Suprapubic skin (tissue), 4 donors: ENCODE results near the gene GTF3C5. TPM values are rescaled to one million over a fixed set of nuclear protein-coding genes. Genes with fewer than 3 reads are reported as not detected.

Experiments used
- DNase-seq, 2 donors: peaks; one replicate each; pipeline ENCODE4 v3.0.0-alpha.2; 2019; ENCODE audit warnings: low spot score in 2 of 2
- H3K27ac ChIP-seq: fragments of 200-600 bp; sonication (generic); one replicate; pipeline ENCODE4 v1.5.1; 2019
- H3K27me3 ChIP-seq: fragments of 200-600 bp; sonication (generic); one replicate; pipeline ENCODE4 v1.5.1; 2019
- H3K36me3 ChIP-seq: fragments of 200-600 bp; sonication (generic); one replicate; pipeline ENCODE4 v1.5.1; 2019
- H3K4me1 ChIP-seq: fragments of 200-600 bp; sonication (generic); one replicate; pipeline ENCODE4 v1.5.1; 2019
- H3K4me3 ChIP-seq: fragments of 200-600 bp; sonication (generic); one replicate; pipeline ENCODE4 v1.5.1; 2019; ENCODE audit warnings: mild to moderate bottlenecking
- H3K9me3 ChIP-seq: fragments of 200-600 bp; sonication (generic); one replicate; pipeline ENCODE4 v1.5.1; 2019
- EP300 ChIP-seq: sonication (generic); formaldehyde crosslinking; IDR thresholded peaks from one replicate; pipeline ENCODE4 v1.6.1; 2017; ENCODE audit warnings: antibody characterized with exemption
- POLR2A ChIP-seq, 2 donors: fragments of 450-650 bp; IDR thresholded peaks; one replicate each; pipeline ENCODE4 v1.6.1; 2017; ENCODE audit warnings: antibody characterized with exemption in 2 of 2, mild to moderate bottlenecking in 2 of 2, moderate library complexity in 2 of 2
- POLR2AphosphoS5 ChIP-seq, 3 donors: sonication (generic); formaldehyde crosslinking; IDR thresholded peaks; one replicate each; pipeline ENCODE4 v1.6.1; 2017; ENCODE audit warnings: antibody characterized with exemption in 3 of 3
- WGBS: methylation state at CpG from one replicate; pipeline ENCODE4 v1.1.5; 2018; 5-methylcytosine and 5-hydroxymethylcytosine counted together
- total RNA-seq, 4 donors: library from RNA; depleted of rRNA; stranded (reverse); fragments of >200 nt; gene quantifications; one replicate each; pipeline ENCODE4 v1.1.0, GENCODE V29; 2016
- TF ChIP-seq, protein P1 (sequence below), 2 donors: fragments of 200-600 bp in 1 of 2; fragments of 450-650 bp in 1 of 2; sonication (generic) in 1 of 2; IDR thresholded peaks; one replicate each; pipeline ENCODE4 v1.5.1; 2016 to 2019; ENCODE audit warnings: antibody characterized with exemption in 2 of 2, mild to moderate bottlenecking in 1 of 2, moderate library complexity in 1 of 2

GTF3C5 gene
- total RNA-seq, 4 donors from 2014 or later: 55.8 to 103 (median 63.1) TPM

DNA sequence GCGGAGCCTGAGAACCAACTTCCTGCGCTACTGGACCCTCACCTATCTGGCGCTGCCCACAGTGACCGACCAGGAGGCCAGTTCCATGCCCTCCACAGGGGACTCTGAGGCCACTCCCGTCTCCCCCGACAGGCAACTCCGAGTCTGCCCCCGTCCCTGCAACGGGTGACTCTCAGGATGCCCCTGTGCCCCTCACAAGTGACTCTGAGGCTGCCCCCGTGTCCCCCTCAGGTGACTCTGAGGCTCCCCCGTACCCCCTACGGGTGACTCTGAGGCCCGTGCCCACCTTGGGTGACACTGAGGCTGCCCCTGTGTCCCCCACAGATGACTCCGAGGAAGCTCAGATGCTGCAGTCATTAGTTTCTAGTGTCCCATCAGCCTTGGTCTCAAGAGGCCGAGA is 56.1 kb downstream of the GTF3C5 start:
- H3K36me3 ChIP-seq: no peaks in the 10 kb centered on the region

DNA sequence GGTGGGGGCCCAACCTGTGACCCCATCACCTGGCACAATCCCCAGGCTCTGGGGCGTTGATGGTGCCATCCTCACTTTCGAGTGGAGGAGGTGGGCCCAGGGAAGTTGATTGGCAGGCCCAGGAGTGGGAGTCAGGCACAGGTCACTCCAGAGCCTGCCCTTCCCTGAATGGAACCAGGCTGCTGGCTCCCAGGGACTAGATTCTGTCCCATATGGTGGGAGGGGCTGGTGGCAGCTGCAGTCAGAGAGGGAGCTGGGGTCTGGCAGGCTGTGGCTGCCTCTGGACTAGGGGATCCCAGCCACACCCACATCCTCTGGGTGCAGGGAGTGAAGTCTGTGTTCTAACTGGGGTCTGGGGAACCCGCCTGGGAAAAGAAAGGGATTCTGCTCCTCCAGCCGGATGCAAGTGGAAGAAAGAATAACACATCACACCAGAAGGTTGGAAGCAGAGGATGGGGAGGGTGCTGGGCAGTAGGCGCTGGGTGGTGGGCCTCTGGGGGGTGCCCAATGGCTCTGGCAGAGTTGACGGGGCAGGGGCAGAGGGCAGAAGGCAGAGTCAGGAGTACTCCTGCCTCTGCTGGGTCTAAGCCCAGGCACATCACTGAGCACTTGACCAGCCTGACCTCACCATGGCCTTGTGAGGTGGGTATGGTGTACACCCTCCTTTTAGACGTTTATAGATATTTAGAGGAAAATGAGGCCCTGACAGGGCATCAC is 56.8 kb downstream of the GTF3C5 start:
- Histone ChIP-seq H3K27me3 (no peaks in the 10 kb centered on the region), H3K27ac (no peak overlapping the region), H3K4me1 (no peaks in the 10 kb centered on the region), H3K4me3 (no peak overlapping the region), H3K36me3 (no peaks in the 10 kb centered on the region), H3K9me3 (no peaks in the 10 kb centered on the region)
- peak in 1 of 2 donors; percentile 37 for DNase-seq
- 79% methylated on average over 5 of the region's 7 CpGs for WGBS
- TF ChIP-seq EP300 (no peak), POLR2A (IDR thresholded peaks at IDR 0.05) (no peak), POLR2AphosphoS5 (IDR thresholded peaks at IDR 0.05) (no peak)

More for the DNA sequence above, 56.1 kb downstream of the GTF3C5 start:
- DNase-seq: peak in 1 of 2 donors; percentile 39
- H3K27me3 ChIP-seq: no peaks in the 10 kb centered on the region
- no peak overlapping the region for H3K4me3 ChIP-seq
- 88% methylated on average over 8 of the region's 15 CpGs for WGBS
- H3K4me1 ChIP-seq: no peaks in the 10 kb centered on the region
- no peak overlapping the region for H3K27ac ChIP-seq
- TF ChIP-seq POLR2A (IDR thresholded peaks at IDR 0.05) (no peak), EP300 (no peak), POLR2AphosphoS5 (IDR thresholded peaks at IDR 0.05) (no peak)
- TF ChIP-seq, protein P1, sequence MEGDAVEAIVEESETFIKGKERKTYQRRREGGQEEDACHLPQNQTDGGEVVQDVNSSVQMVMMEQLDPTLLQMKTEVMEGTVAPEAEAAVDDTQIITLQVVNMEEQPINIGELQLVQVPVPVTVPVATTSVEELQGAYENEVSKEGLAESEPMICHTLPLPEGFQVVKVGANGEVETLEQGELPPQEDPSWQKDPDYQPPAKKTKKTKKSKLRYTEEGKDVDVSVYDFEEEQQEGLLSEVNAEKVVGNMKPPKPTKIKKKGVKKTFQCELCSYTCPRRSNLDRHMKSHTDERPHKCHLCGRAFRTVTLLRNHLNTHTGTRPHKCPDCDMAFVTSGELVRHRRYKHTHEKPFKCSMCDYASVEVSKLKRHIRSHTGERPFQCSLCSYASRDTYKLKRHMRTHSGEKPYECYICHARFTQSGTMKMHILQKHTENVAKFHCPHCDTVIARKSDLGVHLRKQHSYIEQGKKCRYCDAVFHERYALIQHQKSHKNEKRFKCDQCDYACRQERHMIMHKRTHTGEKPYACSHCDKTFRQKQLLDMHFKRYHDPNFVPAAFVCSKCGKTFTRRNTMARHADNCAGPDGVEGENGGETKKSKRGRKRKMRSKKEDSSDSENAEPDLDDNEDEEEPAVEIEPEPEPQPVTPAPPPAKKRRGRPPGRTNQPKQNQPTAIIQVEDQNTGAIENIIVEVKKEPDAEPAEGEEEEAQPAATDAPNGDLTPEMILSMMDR (IDR thresholded peaks at IDR 0.05): no peak
- no peaks in the 10 kb centered on the region for H3K9me3 ChIP-seq

DNA sequence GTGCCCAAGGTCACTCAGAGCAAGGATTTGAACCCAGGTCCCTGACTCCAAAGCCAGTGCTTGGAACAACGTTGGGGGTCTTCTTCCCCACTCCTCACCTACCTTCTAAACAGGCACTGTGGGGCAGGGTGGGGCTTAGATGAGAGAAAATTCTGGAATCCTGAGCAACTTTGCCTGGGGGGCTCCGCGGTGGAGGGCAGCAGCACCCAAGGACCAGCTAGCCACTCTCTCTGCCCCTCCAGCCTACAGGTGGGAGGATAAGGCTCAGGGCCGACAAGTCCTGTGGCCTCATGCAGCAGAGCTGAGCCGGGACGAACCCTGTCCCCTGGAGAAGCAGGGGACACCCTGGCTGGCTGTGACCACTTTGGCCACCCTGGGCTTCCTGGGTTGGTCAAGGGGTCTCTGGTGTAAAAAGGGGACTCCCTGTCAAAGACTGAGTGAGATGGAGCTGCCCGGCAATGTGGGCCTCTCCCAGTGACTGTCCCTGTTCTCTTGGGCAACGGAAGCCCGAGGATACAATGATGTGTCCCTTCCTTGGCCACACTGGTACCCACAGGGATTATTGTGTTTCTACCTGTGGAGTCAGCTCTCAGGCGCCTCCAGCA is 57.5 kb downstream of the GTF3C5 start:
- no peak overlapping the region for H3K27ac ChIP-seq
- H3K36me3 ChIP-seq: no peaks in the 10 kb centered on the region
- H3K4me1 ChIP-seq: no peaks in the 10 kb centered on the region
- DNase-seq: no peak
- no peaks in the 10 kb centered on the region for H3K9me3 ChIP-seq
- no peak overlapping the region for H3K4me3 ChIP-seq
- no peaks in the 10 kb centered on the region for H3K27me3 ChIP-seq
- no peak for TF ChIP-seq POLR2A (IDR thresholded peaks at IDR 0.05)
- no peak for TF ChIP-seq POLR2AphosphoS5 (IDR thresholded peaks at IDR 0.05)
- no peak for TF ChIP-seq EP300
- TF ChIP-seq, protein P1 (IDR thresholded peaks at IDR 0.05): no peak
- 94% methylated on average over 6 of the region's 10 CpGs for WGBS

DNA sequence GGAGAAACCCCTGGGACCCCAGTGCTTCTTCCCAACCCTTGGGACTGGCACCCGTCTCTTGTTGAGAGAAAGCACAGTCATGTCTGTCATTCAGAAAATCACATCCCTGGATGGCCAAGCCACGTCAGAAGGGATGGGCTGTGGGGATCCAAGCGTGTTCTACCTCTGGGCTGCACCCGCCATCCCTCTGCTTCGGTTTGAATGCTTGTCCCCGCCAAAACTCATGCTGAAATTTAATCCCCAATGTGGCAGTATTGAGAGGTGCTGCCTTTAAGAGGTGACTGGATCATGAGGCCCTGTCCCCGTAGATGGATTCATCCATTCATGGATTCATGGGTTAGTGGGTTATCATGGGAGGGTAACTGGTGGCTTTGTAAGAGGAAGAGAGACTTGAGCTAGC is 58.0 kb downstream of the GTF3C5 start:
- Histone ChIP-seq H3K9me3 (no peaks in the 10 kb centered on the region), H3K4me3 (no peak overlapping the region), H3K36me3 (no peaks in the 10 kb centered on the region), H3K27me3 (no peaks in the 10 kb centered on the region), H3K4me1 (no peaks in the 10 kb centered on the region), H3K27ac (no peak overlapping the region)
- no peak for DNase-seq
- TF ChIP-seq EP300 (no peak), POLR2AphosphoS5 (IDR thresholded peaks at IDR 0.05) (no peak), POLR2A (IDR thresholded peaks at IDR 0.05) (no peak)
- TF ChIP-seq, protein P1 (IDR thresholded peaks at IDR 0.05): no peak
- 91% methylated on average over 7 of the region's 7 CpGs for WGBS

DNA sequence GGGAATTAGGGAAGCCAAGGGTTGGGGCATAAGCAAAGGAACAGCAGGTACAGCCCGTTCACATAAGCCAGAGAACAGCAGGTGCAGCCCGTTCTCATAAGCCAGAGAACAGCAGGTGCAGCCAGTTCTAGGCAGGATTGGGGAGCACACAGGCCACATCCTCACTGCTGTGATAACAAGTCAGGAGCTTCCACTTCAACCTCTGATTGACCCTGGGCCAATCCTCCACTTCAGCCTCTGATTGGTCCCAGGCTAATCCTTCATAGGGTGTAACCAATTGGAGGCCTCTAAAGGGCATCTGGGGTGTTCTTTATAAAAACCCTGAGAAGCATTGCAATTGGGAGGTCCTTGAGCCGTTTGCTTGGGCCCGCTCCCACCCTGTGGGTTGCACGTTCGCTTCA is 58.5 kb downstream of the GTF3C5 start:
- H3K9me3 ChIP-seq: no peaks in the 10 kb centered on the region
- no peaks in the 10 kb centered on the region for H3K36me3 ChIP-seq
- no peak for DNase-seq
- H3K4me1 ChIP-seq: no peaks in the 10 kb centered on the region
- H3K27ac ChIP-seq: no peak overlapping the region
- H3K27me3 ChIP-seq: no peaks in the 10 kb centered on the region
- TF ChIP-seq POLR2AphosphoS5 (IDR thresholded peaks at IDR 0.05) (no peak), POLR2A (IDR thresholded peaks at IDR 0.05) (no peak)
- 87% methylated on average over 4 of the region's 6 CpGs for WGBS
- H3K4me3 ChIP-seq: no peak overlapping the region

DNA sequence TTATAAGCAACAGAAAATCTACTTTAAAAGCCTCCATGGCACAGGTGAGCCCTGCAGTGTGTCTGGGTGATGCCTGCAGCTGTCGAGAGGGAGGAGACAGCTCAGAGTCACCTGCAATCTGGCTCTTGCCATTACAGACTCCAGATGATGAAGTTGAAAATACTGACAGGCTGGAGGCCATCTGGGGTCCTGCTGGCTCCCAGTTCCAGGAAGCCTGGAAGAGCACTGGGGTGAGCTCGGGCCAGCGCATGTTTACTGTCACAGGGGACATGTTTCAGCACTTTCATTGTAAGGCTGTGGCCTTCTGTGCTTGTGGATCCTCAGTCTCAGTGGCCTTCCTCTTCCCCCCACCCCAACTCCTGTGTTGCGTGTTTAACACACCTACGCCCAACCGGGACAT is 59.4 kb downstream of the GTF3C5 start:
- DNase-seq: no peak
- 78% methylated on average over 5 of the region's 6 CpGs for WGBS
- Histone ChIP-seq H3K9me3 (no peaks in the 10 kb centered on the region), H3K27ac (no peak overlapping the region), H3K4me1 (no peaks in the 10 kb centered on the region), H3K36me3 (no peaks in the 10 kb centered on the region), H3K4me3 (no peak overlapping the region), H3K27me3 (no peaks in the 10 kb centered on the region)
- TF ChIP-seq, protein P1 (IDR thresholded peaks at IDR 0.05): no peak
- TF ChIP-seq POLR2AphosphoS5 (IDR thresholded peaks at IDR 0.05) (no peak), POLR2A (IDR thresholded peaks at IDR 0.05) (no peak), EP300 (no peak)
